ENCODE measurements around the gene CDH4. TPM values are rescaled to one million over a fixed set of nuclear protein-coding genes. Genes with fewer than 3 reads are reported as not detected.

The CDH4 gene
- total RNA-seq, 3 donors from 2014 or later (not counting 1 experiment from before 2014, with no cell fraction given): 0.18 TPM; not detected in 2

DNA sequence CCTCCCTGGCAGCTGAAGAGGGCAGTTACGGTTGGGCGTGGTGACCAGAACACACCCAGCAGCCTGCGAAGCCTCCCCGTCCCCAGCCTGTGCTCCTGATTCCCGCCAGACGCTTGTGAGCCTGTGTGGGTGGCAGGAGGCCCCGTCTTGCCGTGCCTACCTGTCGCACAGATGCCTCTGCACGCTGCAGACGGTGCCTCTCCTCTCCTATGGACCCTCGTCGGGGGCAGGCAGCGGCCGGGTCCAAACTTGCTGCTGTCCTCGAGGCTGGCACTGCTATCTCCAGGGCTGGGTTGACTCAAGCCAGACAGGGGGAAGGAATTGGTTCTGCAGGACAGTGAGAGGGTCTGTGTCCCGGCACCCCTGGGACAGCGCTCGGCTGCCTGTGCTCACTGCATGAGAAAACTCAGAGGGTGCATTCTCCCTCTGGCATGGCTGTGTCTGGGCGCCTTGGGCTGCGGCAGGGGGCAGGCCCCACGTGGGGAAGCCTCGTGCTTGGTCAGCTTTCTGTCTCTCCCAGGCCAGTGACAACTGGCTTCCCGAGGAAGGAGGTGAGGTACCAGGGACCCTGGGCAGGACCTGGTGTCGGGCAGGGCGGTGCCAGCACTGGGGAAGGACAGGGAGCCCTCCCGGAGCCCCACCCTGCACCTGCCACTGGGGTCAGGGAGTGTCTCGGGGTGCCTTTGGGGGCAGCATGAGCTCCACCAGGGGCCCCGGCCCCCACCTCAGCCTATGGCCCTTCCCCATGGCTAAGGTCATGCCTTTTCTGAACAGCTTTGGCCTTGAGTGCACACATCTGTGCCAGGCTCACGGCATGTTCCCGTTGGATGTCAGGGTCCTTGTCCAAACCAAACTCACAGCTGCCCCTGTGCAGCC lies 686.1 kb downstream of the CDH4 start:
- Mint-ChIP-seq H3K4me3 (no peak overlapping the region), H3K36me3 (no peaks in the 10 kb centered on the region), H3K27me3 (ENCODE audit: low read depth in 2 of 2) (peaks cover 0 to 3% of the 10 kb centered on the region in 2 donors), H3K27ac (no peak overlapping the region), H3K4me1 (peaks cover 5 to 8% of the 10 kb centered on the region in 2 donors), H3K9me3 (no peaks in the 10 kb centered on the region)
- Histone ChIP-seq H3K36me3 (ENCODE audit: control insufficient read depth, insufficient read depth, low read length) (no peaks in the 10 kb centered on the region), H3K4me3 (ENCODE audit: low read length) (no peak overlapping the region), H3K9me3 (ENCODE audit: control insufficient read depth, insufficient read depth, low read length) (no peaks in the 10 kb centered on the region), H3K27me3 (ENCODE audit: control insufficient read depth, insufficient read depth, low read length) (no peaks in the 10 kb centered on the region), H3K27ac (ENCODE audit: low read length) (no peak overlapping the region), H3K4me1 (ENCODE audit: control insufficient read depth, insufficient read depth, low read length) (no peaks in the 10 kb centered on the region)
- 84% methylated on average over 31 of the region's 31 CpGs for WGBS (ENCODE audit: insufficient coverage)
- DNase-seq: no peak
- ATAC-seq: no peak
- intact Hi-C loops (cut with micrococcal nuclease): no loop called here
- TF ChIP-seq, protein P1, sequence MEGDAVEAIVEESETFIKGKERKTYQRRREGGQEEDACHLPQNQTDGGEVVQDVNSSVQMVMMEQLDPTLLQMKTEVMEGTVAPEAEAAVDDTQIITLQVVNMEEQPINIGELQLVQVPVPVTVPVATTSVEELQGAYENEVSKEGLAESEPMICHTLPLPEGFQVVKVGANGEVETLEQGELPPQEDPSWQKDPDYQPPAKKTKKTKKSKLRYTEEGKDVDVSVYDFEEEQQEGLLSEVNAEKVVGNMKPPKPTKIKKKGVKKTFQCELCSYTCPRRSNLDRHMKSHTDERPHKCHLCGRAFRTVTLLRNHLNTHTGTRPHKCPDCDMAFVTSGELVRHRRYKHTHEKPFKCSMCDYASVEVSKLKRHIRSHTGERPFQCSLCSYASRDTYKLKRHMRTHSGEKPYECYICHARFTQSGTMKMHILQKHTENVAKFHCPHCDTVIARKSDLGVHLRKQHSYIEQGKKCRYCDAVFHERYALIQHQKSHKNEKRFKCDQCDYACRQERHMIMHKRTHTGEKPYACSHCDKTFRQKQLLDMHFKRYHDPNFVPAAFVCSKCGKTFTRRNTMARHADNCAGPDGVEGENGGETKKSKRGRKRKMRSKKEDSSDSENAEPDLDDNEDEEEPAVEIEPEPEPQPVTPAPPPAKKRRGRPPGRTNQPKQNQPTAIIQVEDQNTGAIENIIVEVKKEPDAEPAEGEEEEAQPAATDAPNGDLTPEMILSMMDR (IDR thresholded peaks at IDR 0.05): no peak

DNA sequence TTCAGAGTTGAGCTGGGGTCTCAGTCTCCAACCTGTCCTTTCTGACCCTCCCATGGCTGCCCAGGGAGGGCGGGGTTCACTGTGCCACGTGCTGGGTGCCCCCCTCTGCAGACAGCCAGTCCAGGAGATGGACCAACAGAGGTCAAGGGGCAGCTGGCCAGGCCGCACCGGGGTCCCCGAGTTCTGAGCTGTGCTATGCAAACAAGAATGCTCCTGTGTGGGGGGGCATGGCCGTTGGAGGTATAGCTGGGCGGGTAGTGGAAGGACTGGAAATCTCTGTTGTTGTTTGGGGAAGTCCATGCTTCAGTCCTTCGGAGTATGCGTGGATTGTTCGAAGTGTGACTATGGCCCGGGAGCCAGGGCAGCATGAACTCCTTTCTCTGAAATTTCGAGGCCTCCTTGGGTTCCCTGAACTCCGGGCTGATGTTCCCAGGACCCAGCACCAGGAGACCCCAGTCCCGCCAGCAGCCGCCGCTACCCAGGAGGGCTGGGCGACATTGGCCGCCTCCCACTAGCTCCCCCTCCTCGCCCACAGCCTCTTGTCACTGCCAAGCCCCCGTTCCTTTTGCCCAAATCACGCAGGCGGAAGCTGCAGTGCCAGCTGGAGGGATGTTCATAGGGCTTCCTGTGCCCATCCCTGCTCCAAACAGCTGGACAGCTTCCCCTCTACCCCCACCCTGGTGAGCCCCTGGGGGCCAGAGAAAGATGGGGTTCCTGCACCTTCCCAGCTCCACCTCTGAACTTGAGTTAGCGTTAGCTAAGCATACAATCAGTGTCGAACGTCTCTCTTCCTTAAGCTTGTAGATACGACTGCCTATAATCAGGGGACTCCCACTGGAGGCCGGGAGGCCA lies 687.0 kb downstream of the CDH4 start:
- Mint-ChIP-seq H3K9me3 (no peaks in the 10 kb centered on the region), H3K27ac (no peak overlapping the region), H3K4me1 (peaks cover 5 to 8% of the 10 kb centered on the region in 2 donors), H3K4me3 (no peak overlapping the region), H3K27me3 (ENCODE audit: low read depth in 2 of 2) (peaks cover 0 to 3% of the 10 kb centered on the region in 2 donors), H3K36me3 (no peaks in the 10 kb centered on the region)
- Histone ChIP-seq H3K4me1 (ENCODE audit: control insufficient read depth, insufficient read depth, low read length) (no peaks in the 10 kb centered on the region), H3K4me3 (ENCODE audit: low read length) (no peak overlapping the region), H3K36me3 (ENCODE audit: control insufficient read depth, insufficient read depth, low read length) (no peaks in the 10 kb centered on the region), H3K27ac (ENCODE audit: low read length) (no peak overlapping the region), H3K27me3 (ENCODE audit: control insufficient read depth, insufficient read depth, low read length) (no peaks in the 10 kb centered on the region), H3K9me3 (ENCODE audit: control insufficient read depth, insufficient read depth, low read length) (no peaks in the 10 kb centered on the region)
- TF ChIP-seq, protein P1 (IDR thresholded peaks at IDR 0.05): no peak
- DNase-seq (no peak), ATAC-seq (no peak)
- intact Hi-C loops (cut with micrococcal nuclease): no loop called here
- WGBS (ENCODE audit: insufficient coverage): 87% methylated on average over 27 of the region's 27 CpGs

DNA sequence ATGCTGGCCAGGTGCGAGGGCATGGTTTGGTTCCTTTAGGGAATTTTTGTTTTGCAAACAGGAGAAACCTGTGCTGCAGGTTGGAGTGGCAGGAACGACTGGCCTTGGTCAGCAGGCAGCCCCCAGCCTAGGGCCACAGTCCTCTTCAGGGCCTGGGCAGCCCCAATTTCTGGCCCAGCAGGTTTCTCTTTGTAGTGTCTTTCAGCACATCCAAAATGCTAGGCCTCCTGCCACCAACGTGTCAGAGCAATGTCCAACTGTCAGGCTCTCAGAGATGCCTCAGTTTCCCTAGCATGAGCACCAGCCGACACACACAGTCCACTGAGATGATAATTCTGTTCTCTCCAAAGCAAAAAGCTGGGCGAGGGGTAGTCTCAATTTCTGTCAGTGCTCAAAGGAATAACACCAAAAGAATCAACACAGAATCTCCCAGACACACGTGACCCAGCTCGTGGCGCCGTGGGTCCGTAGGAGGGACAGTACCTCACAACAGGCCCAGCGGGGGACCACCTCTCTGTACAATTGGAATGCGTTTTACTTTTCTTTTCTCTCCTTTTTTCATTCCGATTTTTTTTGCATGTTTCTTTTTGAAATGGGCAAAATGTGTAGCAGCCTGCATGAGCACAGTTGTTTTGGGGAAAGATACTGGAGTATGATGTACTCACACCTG lies 687.8 kb downstream of the CDH4 start:
- Histone ChIP-seq H3K4me1 (ENCODE audit: control insufficient read depth, insufficient read depth, low read length) (no peaks in the 10 kb centered on the region), H3K27ac (ENCODE audit: low read length) (no peak overlapping the region), H3K9me3 (ENCODE audit: control insufficient read depth, insufficient read depth, low read length) (no peaks in the 10 kb centered on the region), H3K36me3 (ENCODE audit: control insufficient read depth, insufficient read depth, low read length) (no peaks in the 10 kb centered on the region), H3K4me3 (ENCODE audit: low read length) (no peak overlapping the region), H3K27me3 (ENCODE audit: control insufficient read depth, insufficient read depth, low read length) (no peaks in the 10 kb centered on the region)
- H3K27ac Mint-ChIP-seq: no peak overlapping the region
- intact Hi-C loops (cut with micrococcal nuclease): no loop called here
- H3K36me3 Mint-ChIP-seq: no peaks in the 10 kb centered on the region
- no peak for DNase-seq
- peaks cover 4 to 8% of the 10 kb centered on the region in 2 donors for H3K4me1 Mint-ChIP-seq
- WGBS (ENCODE audit: insufficient coverage): 83% methylated on average over 12 of the region's 13 CpGs
- no peaks in the 10 kb centered on the region for H3K9me3 Mint-ChIP-seq
- ATAC-seq: no peak
- TF ChIP-seq, protein P1 (IDR thresholded peaks at IDR 0.05): no peak
- H3K27me3 Mint-ChIP-seq (ENCODE audit: low read depth in 2 of 2): peaks cover 0 to 2% of the 10 kb centered on the region in 2 donors
- no peak overlapping the region for H3K4me3 Mint-ChIP-seq
